Neutrophil (primary cell): ENCODE measurements around the gene FES.
A peak's percentile ranks its signal among the peaks of the same experiment; 100 is the strongest.

ENCODE experiments used
- H3K27ac ChIP-seq: fragments of 200-600 bp; sonication (generic); 2 replicates; pipeline ENCODE4 v1.5.1; 2016; ENCODE audit warnings: mild to moderate bottlenecking, moderate library complexity
- H3K27me3 ChIP-seq: fragments of 200-600 bp; sonication (generic); 2 replicates; pipeline ENCODE4 v1.6.0; 2016; ENCODE audit warnings: mild to moderate bottlenecking
- H3K36me3 ChIP-seq: fragments of 200-600 bp; sonication (generic); 2 replicates; pipeline ENCODE4 v1.5.1; 2017
- H3K4me1 ChIP-seq, 2 experiments: fragments of 200-600 bp in 1 of 2; sonication (generic) in 1 of 2; 1 replicate in 1 of 2; 2 replicates in 1 of 2; pipeline versions ENCODE4 v1.5.1 to v1.6.1; 2013 to 2016; ENCODE audit warnings: low read depth in 1 of 2, low read length in 1 of 2, mild to moderate bottlenecking in 1 of 2, moderate library complexity in 1 of 2; ENCODE audit not compliant: control insufficient read depth in 1 of 2, insufficient read depth in 1 of 2
- H3K4me3 ChIP-seq, 2 experiments: fragments of 200-600 bp in 1 of 2; sonication (generic) in 1 of 2; 1 replicate in 1 of 2; 2 replicates in 1 of 2; pipeline ENCODE4 v1.5.1; 2013 to 2016; ENCODE audit warnings: low read depth in 1 of 2, low read length in 1 of 2, mild to moderate bottlenecking in 1 of 2, moderate library complexity in 1 of 2
- H3K9me3 ChIP-seq: fragments of 200-600 bp; sonication (generic); 2 replicates; pipeline ENCODE4 v1.5.1; 2016
- CTCF ChIP-seq: fragments of 200-600 bp; sonication (generic); IDR thresholded peaks from 2 replicates; pipeline ENCODE4 v1.5.1; 2016; ENCODE audit warnings: antibody characterized with exemption

FES gene

GRCh38 chr15:90939756-90940155 is 55.5 kb downstream of the FES start:
- H3K36me3 ChIP-seq: peaks cover 68% of the 10 kb centered on the region
- no peak overlapping the region for H3K4me3 ChIP-seq
- H3K4me1 ChIP-seq: peaks cover 19 to 27% of the 10 kb centered on the region in 2 experiments
- no peak for TF ChIP-seq CTCF
- H3K27me3 ChIP-seq: no peaks in the 10 kb centered on the region
- no peak overlapping the region for H3K27ac ChIP-seq
- H3K9me3 ChIP-seq: no peaks in the 10 kb centered on the region

- H3K27ac ChIP-seq: no peak overlapping the region
- no peaks in the 10 kb centered on the region for H3K9me3 ChIP-seq
- TF ChIP-seq CTCF: no peak
- H3K27me3 ChIP-seq: no peaks in the 10 kb centered on the region
- peaks cover 71% of the 10 kb centered on the region for H3K36me3 ChIP-seq
- H3K4me3 ChIP-seq: no peak overlapping the region
- H3K4me1 ChIP-seq: peaks cover 14 to 22% of the 10 kb centered on the region in 2 experiments
These were observed 56.7 kb downstream of the FES start for GRCh38 chr15:90941038-90941437.

GRCh38 chr15:90942354-90943120 is 58.2 kb downstream of the FES start:
- Histone ChIP-seq H3K36me3 (peaks cover 85% of the 10 kb centered on the region), H3K27me3 (no peaks in the 10 kb centered on the region), H3K9me3 (no peaks in the 10 kb centered on the region), H3K4me3 (no peak overlapping the region), H3K4me1 (peaks cover 8 to 11% of the 10 kb centered on the region in 2 experiments), H3K27ac (no peak overlapping the region)
- no peak for TF ChIP-seq CTCF

GRCh38 chr15:90945091-90945490 is 60.8 kb downstream of the FES start:
- H3K27me3 ChIP-seq: no peaks in the 10 kb centered on the region
- no peaks in the 10 kb centered on the region for H3K9me3 ChIP-seq
- H3K27ac ChIP-seq: peak overlapping the region; percentile 68
- peaks cover 8 to 11% of the 10 kb centered on the region in 2 experiments for H3K4me1 ChIP-seq
- TF ChIP-seq CTCF: no peak
- H3K4me3 ChIP-seq: no peak overlapping the region
- H3K36me3 ChIP-seq: peaks cover 88% of the 10 kb centered on the region
